RWPE2 (cell line): Measurements from ENCODE around the gene PIWIL4.

Experiments
- ATAC-seq: fragments of 200-7000 bp; cut with Tn5 transposase; 3 replicates; pipeline ENCODE4 v1.9.1; 2021; ENCODE audit warnings: low read depth
- DNase-seq: peaks from one replicate; pipeline ENCODE4 v3.0.0-alpha.2; 2020; ENCODE audit warnings: low spot score
- H3K27ac ChIP-seq: fragments of 450-650 bp; 2 replicates; pipeline ENCODE4 v1.5.1; 2017; ENCODE audit warnings: mild to moderate bottlenecking; ENCODE audit not compliant: poor library complexity, severe bottlenecking
- H3K27me3 ChIP-seq: fragments of 250-450 bp; sonication (Bioruptor Pico); 2 replicates; pipeline ENCODE4 v1.5.1; 2021; ENCODE audit warnings: mild to moderate bottlenecking, moderate library complexity; ENCODE audit not compliant: insufficient read depth, poor library complexity, severe bottlenecking
- H3K36me3 ChIP-seq: fragments of 250-450 bp; sonication (Bioruptor Pico); 2 replicates; pipeline ENCODE4 v1.5.1; 2020; ENCODE audit warnings: low read depth, mild to moderate bottlenecking, moderate library complexity
- H3K4me1 ChIP-seq: fragments of 250-450 bp; sonication (Bioruptor Pico); 2 replicates; pipeline ENCODE4 v1.5.1; 2021; ENCODE audit warnings: mild to moderate bottlenecking, moderate library complexity; ENCODE audit not compliant: insufficient read depth, poor library complexity, severe bottlenecking
- H3K4me3 ChIP-seq: fragments of 250-450 bp; sonication (Bioruptor Pico); 2 replicates; pipeline ENCODE4 v1.5.1; 2021; ENCODE audit warnings: mild to moderate bottlenecking, moderate library complexity; ENCODE audit not compliant: severe bottlenecking
- H3K9me3 ChIP-seq: fragments of 250-450 bp; sonication (Bioruptor Pico); 2 replicates; pipeline ENCODE4 v1.5.1; 2021; ENCODE audit warnings: mild to moderate bottlenecking, moderate library complexity; ENCODE audit not compliant: severe bottlenecking
- CTCF ChIP-seq: fragments of 450-650 bp; IDR thresholded peaks from one replicate; pipeline ENCODE4 v1.5.1; 2017; ENCODE audit warnings: mild to moderate bottlenecking, moderate library complexity; ENCODE audit not compliant: poor library complexity, severe bottlenecking

PIWIL4 gene

GRCh38 chr11:94533206-94533605 is 34.0 kb upstream of the PIWIL4 start:
- Histone ChIP-seq H3K4me3 (no peak overlapping the region), H3K4me1 (no peaks in the 10 kb centered on the region), H3K27ac (no peak overlapping the region), H3K36me3 (no peaks in the 10 kb centered on the region), H3K27me3 (no peaks in the 10 kb centered on the region), H3K9me3 (no peaks in the 10 kb centered on the region)
- ATAC-seq = no peak
- DNase-seq = no peak
- TF ChIP-seq CTCF = no peak

- no peak overlapping the region for H3K4me3 ChIP-seq
- H3K27ac ChIP-seq = no peak overlapping the region
- TF ChIP-seq CTCF = no peak
- DNase-seq (no peak), ATAC-seq (no peak)
- no peaks in the 10 kb centered on the region for H3K9me3 ChIP-seq
- H3K4me1 ChIP-seq = no peaks in the 10 kb centered on the region
- H3K36me3 ChIP-seq = no peaks in the 10 kb centered on the region
- H3K27me3 ChIP-seq = no peaks in the 10 kb centered on the region
Measured at GRCh38 chr11:94533696-94534630, 33.2 kb upstream of the PIWIL4 start.

- Histone ChIP-seq H3K27me3 (no peaks in the 10 kb centered on the region), H3K4me1 (no peaks in the 10 kb centered on the region), H3K36me3 (no peaks in the 10 kb centered on the region), H3K4me3 (no peak overlapping the region), H3K9me3 (no peaks in the 10 kb centered on the region), H3K27ac (no peak overlapping the region)
- DNase-seq = no peak
- no peak for ATAC-seq
- TF ChIP-seq CTCF = no peak
Measured at GRCh38 chr11:94536386-94536785, 30.8 kb upstream of the PIWIL4 start.

GRCh38 chr11:94537031-94537600 is 30.1 kb upstream of the PIWIL4 start:
- H3K4me1 ChIP-seq = no peaks in the 10 kb centered on the region
- no peaks in the 10 kb centered on the region for H3K9me3 ChIP-seq
- H3K27me3 ChIP-seq = no peaks in the 10 kb centered on the region
- no peak overlapping the region for H3K27ac ChIP-seq
- no peak for DNase-seq
- H3K4me3 ChIP-seq = no peak overlapping the region
- no peak for TF ChIP-seq CTCF
- no peaks in the 10 kb centered on the region for H3K36me3 ChIP-seq
- peak; percentile 51; the same call in 1 of the 3 replicates for ATAC-seq

GRCh38 chr11:94539420-94539819 is 27.7 kb upstream of the PIWIL4 start:
- Histone ChIP-seq H3K9me3 (no peaks in the 10 kb centered on the region), H3K27ac (no peak overlapping the region), H3K4me1 (no peaks in the 10 kb centered on the region), H3K4me3 (no peak overlapping the region), H3K27me3 (no peaks in the 10 kb centered on the region), H3K36me3 (no peaks in the 10 kb centered on the region)
- ATAC-seq (no peak), DNase-seq (no peak)
- TF ChIP-seq CTCF = no peak
